Activated naive CD4-positive, alpha-beta T cell treated with Interleukin-2 at 50 U/mL for 16 hours (primary cell): ENCODE results near the gene ARHGAP8.
"Not testable (repeated sequence)": the region's sequence is repeated elsewhere in the genome, so short reads cannot be mapped to it uniquely, and the experiment has no call there.

Experiments used
- DNase-seq: peaks from one replicate; pipeline ENCODE4 v3.0.0-alpha.2; 2020

Gene ARHGAP8

GRCh38 chr22:44838316-44839016, 86.1 kb downstream of the ARHGAP8 start:
- no peak for DNase-seq

DNA sequence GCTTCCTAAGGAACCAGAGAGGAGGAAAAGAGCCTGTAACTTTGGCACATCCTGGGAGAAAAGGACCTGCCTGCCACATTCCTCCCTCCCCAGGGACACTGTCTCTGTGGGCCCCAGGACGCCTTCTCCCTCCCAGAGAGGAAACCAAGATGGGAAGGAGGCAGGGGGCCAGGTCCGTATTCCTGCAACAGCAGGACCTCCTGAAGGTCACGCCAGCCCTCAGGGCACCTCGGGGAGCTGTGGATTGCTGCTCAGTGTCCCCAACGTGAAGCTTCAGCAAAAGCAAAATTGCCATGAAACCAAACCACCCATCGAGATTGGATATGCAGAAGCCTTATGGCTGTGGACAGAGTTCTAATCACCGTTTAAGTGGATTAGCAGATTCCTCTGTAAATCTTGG, 86.7 kb downstream of the ARHGAP8 start:
- DNase-seq, result no peak

GRCh38 chr22:44839721-44840120, 87.3 kb downstream of the ARHGAP8 start:
- no peak for DNase-seq

GRCh38 chr22:44840611-44841322, 88.4 kb downstream of the ARHGAP8 start:
- no peak for DNase-seq

DNA sequence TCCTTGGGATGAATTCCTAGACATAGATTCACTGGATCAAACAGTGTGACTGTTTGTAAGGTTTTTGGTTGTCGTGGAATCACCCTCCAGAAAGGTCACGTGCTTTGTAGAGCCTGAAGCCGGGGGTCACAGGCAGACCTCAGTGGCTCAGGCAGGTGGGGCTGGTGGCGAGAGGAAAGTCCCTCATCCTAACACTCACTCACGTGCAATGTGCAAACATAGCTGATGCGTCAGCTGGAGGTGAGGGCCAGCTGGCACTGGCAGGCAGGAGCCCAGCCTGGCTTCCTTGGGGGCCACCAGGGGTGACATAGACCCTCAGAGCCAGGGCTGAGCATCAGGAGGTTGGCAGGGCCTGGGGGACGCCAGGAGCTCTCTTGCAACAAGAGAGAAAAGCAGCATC, 90.0 kb downstream of the ARHGAP8 start:
- DNase-seq, result no peak

GRCh38 chr22:44845191-44845590, 92.8 kb downstream of the ARHGAP8 start:
- DNase-seq, result no peak

- no peak for DNase-seq
Observed at GRCh38 chr22:44845796-44846720, 93.7 kb downstream of the ARHGAP8 start.

DNA sequence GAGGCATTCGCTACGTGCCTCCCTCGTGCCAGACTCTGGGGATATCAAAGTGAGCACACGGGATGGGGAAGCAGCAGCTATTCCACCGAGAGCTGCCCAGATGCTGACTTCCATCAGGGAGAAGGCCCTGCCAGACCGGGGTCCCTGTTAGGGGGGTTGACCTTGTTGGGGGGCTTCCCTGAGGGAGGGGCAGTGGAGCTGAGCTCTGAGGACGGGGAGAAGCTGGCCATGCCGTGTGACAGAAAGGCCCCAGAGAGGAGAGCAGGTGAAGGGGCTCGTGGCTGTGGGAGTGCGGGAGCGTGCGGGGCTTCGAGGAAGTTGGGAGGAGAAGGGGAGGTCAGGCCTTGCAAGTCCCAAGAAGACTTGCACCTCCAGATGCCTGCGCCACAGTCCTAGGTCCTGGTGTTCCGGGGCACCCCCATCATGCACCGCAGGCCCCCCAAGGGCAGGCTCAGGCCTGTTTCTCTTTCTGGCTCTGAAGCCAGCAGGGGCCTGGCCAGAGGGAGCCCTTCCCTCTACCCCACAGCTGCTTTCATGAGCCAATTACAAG, 94.4 kb downstream of the ARHGAP8 start:
- no peak for DNase-seq

GRCh38 chr22:44847380-44847779, 95.0 kb downstream of the ARHGAP8 start:
- no peak for DNase-seq

DNA sequence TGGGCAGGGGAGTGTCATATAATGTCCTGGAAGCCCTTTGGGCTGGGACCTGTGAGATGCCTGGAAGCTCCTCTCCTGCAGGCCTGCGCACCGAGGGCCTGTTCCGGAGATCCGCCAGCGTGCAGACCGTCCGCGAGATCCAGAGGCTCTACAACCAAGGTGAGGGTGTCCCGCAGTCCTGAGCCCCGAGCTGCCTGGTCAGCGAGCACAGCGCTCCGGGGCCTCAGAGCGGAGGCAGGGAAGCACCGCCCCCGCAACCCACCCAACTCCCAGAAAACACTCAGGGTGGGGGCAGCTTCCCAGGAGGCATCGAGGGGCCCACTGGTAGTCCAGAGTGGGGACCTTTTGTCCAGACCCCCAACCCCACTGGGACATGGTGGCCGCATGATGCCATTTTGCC, 95.5 kb downstream of the ARHGAP8 start:
- no peak for DNase-seq

GRCh38 chr22:44848296-44848741, 95.9 kb downstream of the ARHGAP8 start:
- no peak for DNase-seq

DNA sequence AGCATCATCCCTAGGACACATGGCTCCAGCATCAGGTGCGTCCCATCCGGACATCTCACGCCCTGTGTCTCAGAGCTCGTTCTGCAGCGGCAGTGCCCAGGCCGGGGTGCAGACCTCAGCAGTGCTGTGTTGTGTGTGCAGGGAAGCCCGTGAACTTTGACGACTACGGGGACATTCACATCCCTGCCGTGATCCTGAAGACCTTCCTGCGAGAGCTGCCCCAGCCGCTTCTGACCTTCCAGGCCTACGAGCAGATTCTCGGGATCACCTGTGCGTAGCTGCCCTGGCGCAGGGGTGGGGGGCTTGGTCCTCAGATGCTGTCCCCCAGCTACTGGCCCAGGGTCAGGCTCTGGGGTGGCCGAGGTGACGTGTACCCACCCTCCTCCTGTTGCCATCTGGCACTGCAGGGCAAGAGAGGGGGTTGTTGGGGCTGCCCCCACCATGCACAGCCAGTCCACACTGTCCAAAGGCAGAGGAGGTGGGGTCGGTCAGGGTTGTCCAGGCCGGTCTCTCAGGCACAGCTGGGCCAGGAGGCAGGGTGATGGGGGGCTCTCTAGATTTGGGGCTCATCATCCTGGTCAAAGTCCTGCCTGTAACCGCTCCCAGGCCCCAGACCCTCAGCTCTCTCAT, 96.5 kb downstream of the ARHGAP8 start:
- DNase-seq, result no peak

DNA sequence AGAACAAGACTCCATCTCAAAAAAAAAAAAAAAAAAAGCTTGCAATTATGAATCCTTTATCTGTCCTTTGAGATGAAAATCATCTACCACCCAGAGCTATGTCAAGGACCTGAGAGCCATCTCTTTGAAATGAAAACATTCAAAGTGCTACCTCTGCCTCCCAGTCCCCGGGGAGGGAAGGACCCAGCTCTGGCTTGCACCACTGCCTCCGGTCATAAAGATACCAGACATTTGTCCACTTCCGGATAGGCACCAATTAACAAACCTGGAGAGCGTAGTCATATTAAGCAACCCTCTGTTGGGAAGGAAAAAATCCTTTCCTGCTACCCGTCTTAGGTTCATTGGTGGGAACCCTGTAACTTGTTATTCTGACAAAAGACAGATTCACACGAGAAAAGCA, 98.6 kb downstream of the ARHGAP8 start:
- DNase-seq, result no peak

- not testable (repeated sequence) for DNase-seq
Observed at GRCh38 chr22:44854641-44855040, 102.3 kb downstream of the ARHGAP8 start.

DNA sequence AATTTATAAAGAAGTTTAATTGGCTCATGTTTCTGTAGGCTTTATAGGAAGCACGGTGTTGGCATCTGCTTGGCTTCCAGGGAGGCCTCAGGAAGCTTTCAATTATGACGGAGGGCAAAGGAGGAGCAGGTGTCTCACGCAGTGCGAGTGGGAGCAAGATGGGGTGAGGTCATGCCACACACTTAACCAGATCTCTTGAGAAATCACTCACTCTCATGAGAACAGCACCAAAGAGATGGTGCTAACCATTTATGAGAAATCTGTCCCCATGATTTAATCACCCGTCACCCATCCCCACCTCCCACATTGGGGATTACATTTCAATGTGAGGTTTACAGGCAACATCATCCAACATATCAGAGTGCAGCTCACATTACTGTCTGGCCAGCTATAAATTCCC, 103.5 kb downstream of the ARHGAP8 start:
- peak; percentile 4 for DNase-seq

DNA sequence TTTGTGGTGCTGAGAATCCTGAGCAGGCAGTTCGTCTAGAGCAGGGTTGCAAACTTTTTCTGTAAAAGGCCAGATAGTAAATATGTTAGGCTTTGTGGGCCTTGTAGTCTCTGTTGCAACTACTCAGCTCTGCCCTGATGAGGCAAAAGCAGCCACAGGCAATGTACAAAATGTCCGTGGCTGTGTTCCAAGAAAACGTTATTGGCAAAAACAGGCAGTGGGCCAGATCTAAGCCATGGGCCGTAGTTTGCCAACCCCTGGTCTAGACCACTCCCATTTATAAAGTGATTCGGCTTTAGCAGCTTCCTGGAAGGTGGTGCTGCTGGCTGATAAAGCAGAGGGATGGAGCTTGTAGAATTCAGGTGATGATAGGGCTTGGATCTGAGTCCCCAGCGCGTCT, 106.4 kb downstream of the ARHGAP8 start:
- DNase-seq, result not testable (repeated sequence)

DNA sequence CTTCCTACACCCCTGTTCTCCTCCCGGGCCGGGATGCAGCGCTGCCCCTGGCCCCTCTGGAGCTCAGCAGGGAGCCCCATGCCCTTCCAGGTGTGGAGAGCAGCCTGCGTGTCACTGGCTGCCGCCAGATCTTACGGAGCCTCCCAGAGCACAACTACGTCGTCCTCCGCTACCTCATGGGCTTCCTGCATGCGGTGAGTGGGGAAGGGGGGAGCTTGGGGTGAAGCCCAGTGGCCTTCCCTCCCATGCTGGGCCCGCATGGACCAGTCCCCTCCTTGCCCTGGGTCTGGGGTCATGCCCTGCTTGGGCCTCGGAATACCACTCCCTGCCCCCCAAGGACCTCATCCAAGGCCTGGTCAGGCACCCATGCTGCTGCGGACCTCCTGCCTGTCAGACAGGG, 107.3 kb downstream of the ARHGAP8 start:
- DNase-seq, result no peak

DNA sequence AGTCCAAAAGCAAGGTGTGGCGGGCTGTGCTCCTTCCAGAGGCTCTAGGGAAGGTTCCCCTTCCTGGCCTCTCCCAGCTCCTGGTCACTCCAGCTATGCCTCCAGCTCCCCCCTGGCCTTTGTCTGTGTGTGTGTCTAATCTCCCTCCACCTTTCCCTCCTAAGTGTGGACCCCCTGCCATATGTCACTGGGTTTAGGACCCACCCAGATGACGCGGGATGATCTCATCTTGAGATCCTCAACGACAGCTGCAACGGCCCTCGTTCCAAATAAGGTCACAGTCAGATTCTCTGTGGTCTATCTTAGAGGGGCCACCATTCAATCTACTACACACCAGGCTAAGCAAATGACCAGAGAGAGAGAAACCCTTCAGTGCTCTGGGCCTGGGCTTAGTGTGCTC, 107.9 kb downstream of the ARHGAP8 start:
- no peak for DNase-seq

DNA sequence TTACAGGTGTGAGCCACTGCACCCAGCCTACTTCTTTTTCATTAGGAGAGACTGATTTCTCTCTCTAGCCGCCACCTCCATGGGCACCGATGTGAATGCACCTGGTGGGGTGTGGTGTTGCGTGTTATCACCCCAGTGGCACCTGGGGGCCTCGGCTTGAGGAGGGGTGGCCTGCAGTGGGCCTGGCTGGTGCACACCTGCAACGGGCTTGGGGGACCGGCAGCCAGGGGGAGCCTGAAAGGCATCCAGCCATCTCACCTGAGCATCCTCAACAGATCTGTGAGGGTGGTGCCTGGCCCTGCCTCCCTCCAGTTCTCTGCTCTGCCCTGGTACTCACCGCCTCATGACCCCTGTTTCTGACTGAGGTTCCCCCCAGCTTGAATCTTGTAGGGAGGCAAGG, 108.9 kb downstream of the ARHGAP8 start:
- no peak for DNase-seq

DNA sequence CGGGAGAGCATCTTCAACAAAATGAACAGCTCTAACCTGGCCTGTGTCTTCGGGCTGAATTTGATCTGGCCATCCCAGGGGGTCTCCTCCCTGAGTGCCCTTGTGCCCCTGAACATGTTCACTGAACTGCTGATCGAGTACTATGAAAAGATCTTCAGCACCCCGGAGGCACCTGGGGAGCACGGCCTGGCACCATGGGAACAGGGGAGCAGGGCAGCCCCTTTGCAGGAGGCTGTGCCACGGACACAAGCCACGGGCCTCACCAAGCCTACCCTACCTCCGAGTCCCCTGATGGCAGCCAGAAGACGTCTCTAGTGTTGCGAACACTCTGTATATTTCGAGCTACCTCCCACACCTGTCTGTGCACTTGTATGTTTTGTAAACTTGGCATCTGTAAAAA, 109.9 kb downstream of the ARHGAP8 start:
- no peak for DNase-seq

DNA sequence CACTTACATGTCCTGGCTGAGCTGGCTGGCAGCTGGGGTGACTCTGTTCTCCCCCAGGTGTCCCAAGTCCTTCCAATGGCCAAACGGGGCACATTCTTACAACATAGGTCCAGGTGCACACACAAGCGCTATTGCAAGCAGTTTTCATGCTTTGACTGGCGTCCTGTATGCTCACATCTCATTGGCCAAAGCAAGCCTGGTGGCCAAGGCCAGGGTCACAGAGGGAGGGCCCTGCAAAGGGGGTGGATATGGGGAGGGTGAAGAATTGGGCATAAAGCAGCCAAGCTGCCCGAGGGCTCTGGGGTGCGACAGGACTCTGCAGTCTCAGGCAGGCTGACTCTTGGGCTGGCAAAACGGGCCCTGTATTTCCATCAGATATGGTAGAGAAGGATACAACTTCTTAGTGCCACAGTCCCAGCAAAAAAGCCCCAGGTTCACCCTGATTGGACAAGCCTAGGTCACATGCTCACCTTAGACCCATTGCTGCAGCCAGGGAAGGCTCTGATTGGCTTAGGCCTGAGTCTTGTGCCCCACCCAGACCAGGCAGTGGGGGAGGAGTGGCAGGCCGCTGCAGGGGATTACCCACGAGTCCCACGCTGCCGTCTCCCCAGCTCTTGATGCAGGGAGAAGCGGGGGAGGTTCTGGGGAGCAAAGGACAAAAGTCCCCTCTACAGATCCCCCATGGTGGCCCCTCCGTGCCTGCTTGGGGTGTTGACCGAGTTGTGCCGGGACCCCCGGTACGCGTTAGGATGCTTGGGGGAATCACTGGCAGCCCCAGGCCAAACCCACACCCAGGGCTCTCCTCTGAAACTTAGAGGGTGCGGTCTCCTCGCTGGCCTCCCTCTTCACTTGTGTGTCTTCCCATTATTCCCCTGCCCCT, 110.8 kb downstream of the ARHGAP8 start:
- no peak for DNase-seq
